ENCODE data around the gene ZNF555. TPM values are rescaled to one million over a fixed set of nuclear protein-coding genes. Genes with fewer than 3 reads are reported as not detected.

The ZNF555 gene
- total RNA-seq, 6 donors from 2014 or later = 3.3 to 7.5 (median 5.8) TPM

GRCh38 chr19:2854849-2855248 is 13.6 kb downstream of the ZNF555 start:
- DNase-seq (no peak), ATAC-seq (ENCODE audit: low FRiP score in 2 of 2) (no peak)
- no peak overlapping the region for H3K4me3 ChIP-seq
- H3K27ac ChIP-seq = no peak overlapping the region
- no peaks in the 10 kb centered on the region for H3K4me1 ChIP-seq
- H3K9me3 ChIP-seq = peaks cover 59 to 97% (median 74%) of the 10 kb centered on the region in 4 donors
- WGBS, 2 donors = 93 to 99% methylated on average over 3 of the region's 3 CpGs
- H3K36me3 ChIP-seq = peaks cover 20 to 53% (median 36%) of the 10 kb centered on the region in 4 donors
- TF ChIP-seq, protein P1, sequence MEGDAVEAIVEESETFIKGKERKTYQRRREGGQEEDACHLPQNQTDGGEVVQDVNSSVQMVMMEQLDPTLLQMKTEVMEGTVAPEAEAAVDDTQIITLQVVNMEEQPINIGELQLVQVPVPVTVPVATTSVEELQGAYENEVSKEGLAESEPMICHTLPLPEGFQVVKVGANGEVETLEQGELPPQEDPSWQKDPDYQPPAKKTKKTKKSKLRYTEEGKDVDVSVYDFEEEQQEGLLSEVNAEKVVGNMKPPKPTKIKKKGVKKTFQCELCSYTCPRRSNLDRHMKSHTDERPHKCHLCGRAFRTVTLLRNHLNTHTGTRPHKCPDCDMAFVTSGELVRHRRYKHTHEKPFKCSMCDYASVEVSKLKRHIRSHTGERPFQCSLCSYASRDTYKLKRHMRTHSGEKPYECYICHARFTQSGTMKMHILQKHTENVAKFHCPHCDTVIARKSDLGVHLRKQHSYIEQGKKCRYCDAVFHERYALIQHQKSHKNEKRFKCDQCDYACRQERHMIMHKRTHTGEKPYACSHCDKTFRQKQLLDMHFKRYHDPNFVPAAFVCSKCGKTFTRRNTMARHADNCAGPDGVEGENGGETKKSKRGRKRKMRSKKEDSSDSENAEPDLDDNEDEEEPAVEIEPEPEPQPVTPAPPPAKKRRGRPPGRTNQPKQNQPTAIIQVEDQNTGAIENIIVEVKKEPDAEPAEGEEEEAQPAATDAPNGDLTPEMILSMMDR (IDR thresholded peaks at IDR 0.05) = no peak
- TF ChIP-seq POLR2AphosphoS5 (IDR thresholded peaks at IDR 0.05) (no peak), EP300 (IDR thresholded peaks at IDR 0.05) (no peak), POLR2A (IDR thresholded peaks at IDR 0.05) (no peak)
- no peaks in the 10 kb centered on the region for H3K27me3 ChIP-seq

- TF ChIP-seq EP300 (IDR thresholded peaks at IDR 0.05) (no peak), POLR2A (IDR thresholded peaks at IDR 0.05) (no peak), POLR2AphosphoS5 (IDR thresholded peaks at IDR 0.05) (no peak)
- TF ChIP-seq, protein P1 (IDR thresholded peaks at IDR 0.05) = no peak
- 86 to 91% methylated on average over 5 of the region's 5 CpGs for WGBS, 2 donors
- H3K9me3 ChIP-seq = peaks cover 44 to 84% (median 60%) of the 10 kb centered on the region in 4 donors
Observed at GRCh38 chr19:2856457-2857050, 15.3 kb downstream of the ZNF555 start.

GRCh38 chr19:2858864-2859263 is 17.6 kb downstream of the ZNF555 start:
- WGBS, 2 donors = 79 to 86% methylated on average over 27 of the region's 27 CpGs
- Histone ChIP-seq H3K27ac (no peak overlapping the region), H3K9me3 (peaks cover 22 to 61% (median 36%) of the 10 kb centered on the region in 4 donors), H3K4me3 (no peak overlapping the region), H3K4me1 (no peaks in the 10 kb centered on the region), H3K36me3 (peaks cover 0 to 13% (median 2%) of the 10 kb centered on the region in 4 donors), H3K27me3 (no peaks in the 10 kb centered on the region)
- DNase-seq = peak in 1 of 2 donors; percentile 63
- peak in 1 of 2 donors; percentile 61 for ATAC-seq (ENCODE audit: low FRiP score in 2 of 2)
- TF ChIP-seq, protein P1 (IDR thresholded peaks at IDR 0.05) = no peak
- TF ChIP-seq EP300 (IDR thresholded peaks at IDR 0.05) (no peak), POLR2AphosphoS5 (IDR thresholded peaks at IDR 0.05) (no peak), POLR2A (IDR thresholded peaks at IDR 0.05) (no peak)

More at GRCh38 chr19:2856457-2857050, 15.3 kb downstream of the ZNF555 start:
- H3K27me3 ChIP-seq = no peaks in the 10 kb centered on the region
- H3K4me3 ChIP-seq = no peak overlapping the region
- no peak overlapping the region for H3K27ac ChIP-seq
- H3K4me1 ChIP-seq = no peaks in the 10 kb centered on the region
- DNase-seq = no peak
- no peak for ATAC-seq (ENCODE audit: low FRiP score in 2 of 2)
- H3K36me3 ChIP-seq = peaks cover 16 to 36% (median 25%) of the 10 kb centered on the region in 4 donors

- DNase-seq (no peak), ATAC-seq (ENCODE audit: low FRiP score in 2 of 2) (no peak)
- Histone ChIP-seq H3K9me3 (peaks cover 0 to 13% (median 1%) of the 10 kb centered on the region in 4 donors), H3K27ac (no peak overlapping the region), H3K4me1 (no peaks in the 10 kb centered on the region), H3K36me3 (no peaks in the 10 kb centered on the region), H3K4me3 (no peak overlapping the region), H3K27me3 (no peaks in the 10 kb centered on the region)
- 77% methylated on average over 9 to 10 of the region's 10 CpGs for WGBS, 2 donors
- TF ChIP-seq POLR2A (IDR thresholded peaks at IDR 0.05) = no peak
- TF ChIP-seq, protein P1 (IDR thresholded peaks at IDR 0.05) = no peak
- no peak for TF ChIP-seq POLR2AphosphoS5 (IDR thresholded peaks at IDR 0.05)
- TF ChIP-seq EP300 (IDR thresholded peaks at IDR 0.05) = no peak
Observed at GRCh38 chr19:2863816-2864215, 22.5 kb downstream of the ZNF555 start.

Measured in upper lobe of left lung (tissue), 6 donors.